H1 (cell line): Measurements from ENCODE around the gene NLGN4X. TPM values are rescaled to one million over a fixed set of nuclear protein-coding genes. Genes with fewer than 3 reads are reported as not detected.

Source experiments
- CTCF ChIA-PET: fragments of 300-600 bp; sonication (Branson Sonifier 250); formaldehyde crosslinking; loops from one replicate; lab custom pipeline; 2021; ENCODE audit not compliant: partially characterized antibody; lab: Charles Lee
- POLR2A ChIA-PET: fragments of 300-600 bp; sonication (Branson Sonifier 250); formaldehyde crosslinking; loops from one replicate; lab custom pipeline; 2021; ENCODE audit warnings: inconsistent platforms; ENCODE audit not compliant: partially characterized antibody; lab: Charles Lee
- DNase-seq, 2 experiments: peaks; one replicate each; pipeline versions ENCODE4 v3.0.0 to v3.0.0-alpha.2; 2010 to 2022; ENCODE audit warnings: low spot score in 2 of 2, low read depth in 1 of 2, mixed read lengths in 1 of 2
- FAIRE-seq: peaks from 2 replicates; lab custom pipeline; 2011; peaks lifted over from hg19 to GRCh38; lab: Jason Lieb, UNC
- H2AFZ ChIP-seq: 2 replicates; pipeline ENCODE4 v1.8.1; 2012; ENCODE audit warnings: low read length, inconsistent platforms
- H2AK5ac ChIP-seq: 2 replicates; pipeline ENCODE4 v1.6.1; 2013; ENCODE audit warnings: low read depth, low read length
- H2BK120ac ChIP-seq: replicated peaks from 2 replicates; pipeline ENCODE3; 2013; ENCODE audit warnings: low read depth, low read length, inconsistent platforms
- H2BK12ac ChIP-seq: 2 replicates; pipeline ENCODE4 v1.6.1; 2013; ENCODE audit warnings: low read depth, low read length
- H2BK15ac ChIP-seq: 2 replicates; pipeline ENCODE4 v1.6.1; 2013; ENCODE audit warnings: low read length
- H2BK20ac ChIP-seq: 2 replicates; pipeline ENCODE4 v1.6.1; 2013; ENCODE audit warnings: low read length
- H2BK5ac ChIP-seq: 2 replicates; pipeline ENCODE4 v1.6.1; 2013; ENCODE audit warnings: low read depth, low read length
- H3K14ac ChIP-seq: 2 replicates; pipeline ENCODE4 v1.6.1; 2013; ENCODE audit warnings: inconsistent platforms; ENCODE audit not compliant: insufficient read length
- H3K18ac ChIP-seq: 2 replicates; pipeline ENCODE4 v1.6.1; 2013; ENCODE audit warnings: low read length; ENCODE audit errors: extremely low read depth
- H3K23ac ChIP-seq: 2 replicates; pipeline ENCODE4 v1.6.1; 2013; ENCODE audit warnings: inconsistent platforms; ENCODE audit not compliant: insufficient read length
- H3K23me2 ChIP-seq: 2 replicates; pipeline ENCODE4 v1.6.1; 2013; ENCODE audit warnings: low read depth, low read length
- H3K27ac ChIP-seq: 2 replicates; pipeline ENCODE4 v1.6.1; 2011; ENCODE audit warnings: low read depth, low read length, inconsistent platforms
- H3K27me3 ChIP-seq, 4 experiments: replicated peaks in 1 of 4; 1 replicate in 1 of 4; 2 replicates in 3 of 4; pipeline versions ENCODE4 v1.6.1 to v1.8.1; 2011 to 2013; ENCODE audit warnings: low read length in 3 of 4, mild to moderate bottlenecking in 3 of 4, inconsistent platforms in 2 of 4, mixed read lengths in 2 of 4, moderate library complexity in 1 of 4; ENCODE audit not compliant: control insufficient read depth in 3 of 4, insufficient read depth in 3 of 4; ENCODE audit errors: extremely low read depth in 1 of 4
- H3K36me3 ChIP-seq, 4 experiments: 2 replicates each; pipeline versions ENCODE4 v1.6.1 to v1.8.1; 2011 to 2013; ENCODE audit warnings: mild to moderate bottlenecking in 4 of 4, low read length in 3 of 4, moderate library complexity in 2 of 4, control low read depth in 1 of 4, inconsistent platforms in 1 of 4; ENCODE audit not compliant: insufficient read depth in 4 of 4, control insufficient read depth in 2 of 4
- H3K4ac ChIP-seq: replicated peaks from 2 replicates; pipeline ENCODE3; 2013; ENCODE audit warnings: low read length, low read depth, mixed read lengths, inconsistent platforms; ENCODE audit not compliant: insufficient read length
- H3K4me1 ChIP-seq, 4 experiments: replicated peaks in 1 of 4; 1 replicate in 1 of 4; 2 replicates in 3 of 4; pipeline versions ENCODE4 v1.6.1 to v1.8.1; 2011 to 2013; ENCODE audit warnings: low read length in 3 of 4, inconsistent platforms in 2 of 4, mixed read lengths in 1 of 4; ENCODE audit not compliant: insufficient read depth in 4 of 4, control insufficient read depth in 3 of 4
- H3K4me2 ChIP-seq, 2 experiments: 2 replicates each; pipeline versions ENCODE4 v1.6.1 to v1.8.1; 2011 to 2013; ENCODE audit warnings: low read depth in 2 of 2, low read length in 2 of 2, control low read depth in 1 of 2, inconsistent platforms in 1 of 2, mild to moderate bottlenecking in 1 of 2; ENCODE audit not compliant: insufficient read depth in 1 of 2
- H3K4me3 ChIP-seq, 4 experiments: fragments of 200-600, 300-600 bp in 1 of 4; sonication (generic), shearing (Covaris generic), sonication (Bioruptor Twin) in 1 of 4; 2 replicates each; pipeline versions ENCODE4 v1.5.1 to v1.8.1; 2011 to 2016; ENCODE audit warnings: low read length in 4 of 4, low read depth in 3 of 4, control low read depth in 2 of 4, inconsistent platforms in 2 of 4, mild to moderate bottlenecking in 2 of 4, mixed read lengths in 1 of 4, moderate library complexity in 1 of 4; ENCODE audit not compliant: insufficient read depth in 2 of 4; ENCODE audit errors: extremely low read depth in 1 of 4
- H3K56ac ChIP-seq: replicated peaks from 2 replicates; pipeline ENCODE3; 2013; ENCODE audit warnings: low read depth, mild to moderate bottlenecking, mixed read lengths, low read length, inconsistent platforms; ENCODE audit not compliant: insufficient read length
- H3K79me1 ChIP-seq: 2 replicates; pipeline ENCODE4 v1.6.1; 2013; ENCODE audit warnings: low read depth, low read length, control low read depth
- H3K79me2 ChIP-seq, 2 experiments: 2 replicates each; pipeline versions ENCODE4 v1.6.1 to v1.8.1; 2012 to 2013; ENCODE audit warnings: low read length in 2 of 2, mild to moderate bottlenecking in 2 of 2, inconsistent platforms in 1 of 2; ENCODE audit not compliant: insufficient read depth in 2 of 2, control insufficient read depth in 1 of 2
- H3K9ac ChIP-seq, 4 experiments: replicated peaks in 1 of 4; 1 replicate in 1 of 4; 2 replicates in 3 of 4; pipeline versions ENCODE4 v1.6.1 to v1.8.1; 2011 to 2013; ENCODE audit warnings: low read depth in 3 of 4, low read length in 3 of 4, control low read depth in 2 of 4, mild to moderate bottlenecking in 2 of 4, moderate library complexity in 2 of 4, inconsistent platforms in 1 of 4; ENCODE audit errors: extremely low read depth in 1 of 4
- H3K9me3 ChIP-seq, 2 experiments: 2 replicates each; pipeline versions ENCODE4 v1.6.1 to v1.8.1; 2012 to 2013; ENCODE audit warnings: mild to moderate bottlenecking in 2 of 2, moderate library complexity in 2 of 2, control low read depth in 1 of 2, inconsistent platforms in 1 of 2, low read depth in 1 of 2, low read length in 1 of 2, mixed read lengths in 1 of 2; ENCODE audit not compliant: insufficient read depth in 2 of 2
- H4K20me1 ChIP-seq, 2 experiments: replicated peaks in 1 of 2; 2 replicates each; pipeline versions ENCODE3 to v1.8.1; 2011 to 2013; ENCODE audit warnings: inconsistent platforms in 2 of 2, low read length in 2 of 2, mild to moderate bottlenecking in 1 of 2; ENCODE audit not compliant: insufficient read depth in 2 of 2, control insufficient read depth in 1 of 2
- H4K5ac ChIP-seq: 2 replicates; pipeline ENCODE4 v1.6.1; 2013; ENCODE audit warnings: low read length, low read depth, mixed read lengths, inconsistent platforms; ENCODE audit not compliant: insufficient read length
- H4K8ac ChIP-seq: 2 replicates; pipeline ENCODE4 v1.8.0; 2013; ENCODE audit warnings: mild to moderate bottlenecking, moderate library complexity, low read length, inconsistent platforms; ENCODE audit not compliant: insufficient read depth; ENCODE audit errors: extremely low read depth
- H4K91ac ChIP-seq: replicated peaks from 2 replicates; pipeline ENCODE3; 2013; ENCODE audit warnings: low read length, mixed read lengths, inconsistent platforms; ENCODE audit not compliant: insufficient read length
- CTBP2 ChIP-seq: IDR thresholded peaks from 2 replicates; pipeline ENCODE4 v1.7.0; 2011; ENCODE audit warnings: borderline replicate concordance, mild to moderate bottlenecking, moderate library complexity, mixed read lengths, low read length; ENCODE audit not compliant: insufficient read depth, insufficient read length
- EZH2 ChIP-seq: fragments of 200-600 bp; sonication (generic); IDR thresholded peaks from 2 replicates; pipeline ENCODE4 v1.7.1; 2012; ENCODE audit warnings: low read depth, mild to moderate bottlenecking, moderate library complexity, low read length, inconsistent platforms; ENCODE audit not compliant: severe bottlenecking
- KDM4A ChIP-seq: IDR thresholded peaks from one replicate; pipeline ENCODE4 v1.7.1; 2012; ENCODE audit warnings: low read depth, mild to moderate bottlenecking, moderate library complexity, low read length, inconsistent platforms; ENCODE audit not compliant: severe bottlenecking
- POU5F1 ChIP-seq: IDR thresholded peaks from 2 replicates; pipeline ENCODE4 v1.6.1; 2011; ENCODE audit warnings: low read depth, mild to moderate bottlenecking, low read length, moderate library complexity
- TEAD4 ChIP-seq: IDR thresholded peaks from 2 replicates; pipeline ENCODE4 v1.6.1; 2012; ENCODE audit warnings: low read depth, low read length, inconsistent platforms, mixed read lengths
- WGBS, 2 experiments: shearing (Covaris generic) in 1 of 2; methylation state at CpG; one replicate each; pipeline versions ENCODE4 v1.1.6 to v1.1.7; 2013 to 2015; ENCODE audit warnings: low lambda C conversion rate in 2 of 2, mixed read lengths in 2 of 2, inconsistent platforms in 1 of 2, low coverage in 1 of 2, missing lambda C conversion rate in 1 of 2; ENCODE audit not compliant: insufficient replicate concordance in 2 of 2, insufficient coverage in 1 of 2, insufficient read length in 1 of 2; ENCODE audit errors: extremely low coverage in 1 of 2, missing lambda C conversion rate in 1 of 2; 5-methylcytosine and 5-hydroxymethylcytosine counted together
- polyA plus RNA-seq, 7 experiments: library from polyadenylated mRNA; depleted of rRNA in 3 of 7; stranded (reverse) in 5 of 7; unstranded in 2 of 7; fragments of >200 nt in 5 of 7; fragments of 200-250 nt in 2 of 7; gene quantifications; 1 replicate in 5 of 7; 2 replicates in 1 of 7; 4 replicates in 1 of 7; pipeline versions ENCODE4 v1.2.1 to v1.2.3, GENCODE V29; 2011 to 2013; ENCODE audit warnings: missing spikeins in 2 of 7, mixed read lengths in 2 of 7
- total RNA-seq: library from RNA; stranded (reverse); fragmentation: NEBNext Ultra II Directional; extraction: Animal tissue kit (Norgen Biotek cat#: 25700); gene quantifications from 2 replicates; pipeline ENCODE4 v1.2.1, GENCODE V29; 2021
- TF ChIP-seq, protein P1 (sequence below): IDR thresholded peaks from 2 replicates; pipeline ENCODE4 v1.6.1; 2012; ENCODE audit warnings: inconsistent platforms
- TF ChIP-seq, protein P2 (sequence below), 3 experiments: IDR thresholded peaks; 1 replicate in 2 of 3; 2 replicates in 1 of 3; pipeline versions ENCODE4 v1.5.1 to v1.6.1; 2011; ENCODE audit warnings: low read length in 3 of 3, mild to moderate bottlenecking in 3 of 3, inconsistent platforms in 2 of 3, low read depth in 1 of 3, moderate library complexity in 1 of 3; ENCODE audit not compliant: insufficient read depth in 1 of 3; ENCODE audit errors: control extremely low read depth in 1 of 3

The NLGN4X gene
- total and polyA plus RNA-seq, 2 of the 8 experiments (the other 6 are each of a cell fraction or from before 2014, with no cell fraction given) = 104 to 124 TPM

DNA sequence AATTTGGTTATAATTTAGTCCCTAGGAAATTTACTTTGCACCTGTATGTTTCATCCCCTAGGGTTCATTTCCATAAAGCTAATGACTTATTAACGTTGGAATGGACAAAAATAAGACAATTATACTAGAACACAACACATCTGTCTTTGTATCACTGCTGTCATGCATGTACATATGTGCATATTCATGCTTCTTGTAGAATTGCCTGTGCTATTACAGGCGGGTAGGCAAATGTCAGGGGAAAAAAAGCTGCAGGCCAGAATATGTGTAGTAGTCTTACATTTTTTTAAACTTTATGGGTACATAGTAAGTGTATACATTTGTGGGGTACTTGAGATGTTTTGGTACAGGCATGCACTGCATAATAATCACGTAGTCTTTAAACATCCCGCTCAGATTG is 209.6 kb downstream of the NLGN4X start:
- 96% methylated on average over 4 of the region's 4 CpGs; no CpG with 5 or more reads in 1 of the 2 experiments for WGBS, 2 experiments
- H3K36me3 ChIP-seq = no peaks in the 10 kb centered on the region
- H3K79me2 ChIP-seq = peaks cover under 1 to 94% of the 10 kb centered on the region in 2 experiments; a peak in 3 of 4 replicates
- ChIA-PET CTCF (no interaction called here), POLR2A (no interaction called here)
- H2AK5ac ChIP-seq = no peak overlapping the region
- H2BK15ac ChIP-seq = no peak overlapping the region
- DNase-seq (no peak), FAIRE-seq (no peak)
- H2BK20ac ChIP-seq = no peak overlapping the region
- TF ChIP-seq, protein P1, sequence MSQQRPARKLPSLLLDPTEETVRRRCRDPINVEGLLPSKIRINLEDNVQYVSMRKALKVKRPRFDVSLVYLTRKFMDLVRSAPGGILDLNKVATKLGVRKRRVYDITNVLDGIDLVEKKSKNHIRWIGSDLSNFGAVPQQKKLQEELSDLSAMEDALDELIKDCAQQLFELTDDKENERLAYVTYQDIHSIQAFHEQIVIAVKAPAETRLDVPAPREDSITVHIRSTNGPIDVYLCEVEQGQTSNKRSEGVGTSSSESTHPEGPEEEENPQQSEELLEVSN = no peak
- TF ChIP-seq KDM4A = no peak
- no peak for TF ChIP-seq TEAD4
- TF ChIP-seq, protein P2, sequence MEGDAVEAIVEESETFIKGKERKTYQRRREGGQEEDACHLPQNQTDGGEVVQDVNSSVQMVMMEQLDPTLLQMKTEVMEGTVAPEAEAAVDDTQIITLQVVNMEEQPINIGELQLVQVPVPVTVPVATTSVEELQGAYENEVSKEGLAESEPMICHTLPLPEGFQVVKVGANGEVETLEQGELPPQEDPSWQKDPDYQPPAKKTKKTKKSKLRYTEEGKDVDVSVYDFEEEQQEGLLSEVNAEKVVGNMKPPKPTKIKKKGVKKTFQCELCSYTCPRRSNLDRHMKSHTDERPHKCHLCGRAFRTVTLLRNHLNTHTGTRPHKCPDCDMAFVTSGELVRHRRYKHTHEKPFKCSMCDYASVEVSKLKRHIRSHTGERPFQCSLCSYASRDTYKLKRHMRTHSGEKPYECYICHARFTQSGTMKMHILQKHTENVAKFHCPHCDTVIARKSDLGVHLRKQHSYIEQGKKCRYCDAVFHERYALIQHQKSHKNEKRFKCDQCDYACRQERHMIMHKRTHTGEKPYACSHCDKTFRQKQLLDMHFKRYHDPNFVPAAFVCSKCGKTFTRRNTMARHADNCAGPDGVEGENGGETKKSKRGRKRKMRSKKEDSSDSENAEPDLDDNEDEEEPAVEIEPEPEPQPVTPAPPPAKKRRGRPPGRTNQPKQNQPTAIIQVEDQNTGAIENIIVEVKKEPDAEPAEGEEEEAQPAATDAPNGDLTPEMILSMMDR (IDR thresholded peaks at IDR 0.05; ENCODE audit: control extremely low read depth in 1 of 3, insufficient read depth in 1 of 3, low read depth in 1 of 3, low read length in 3 of 3) = no peak
- TF ChIP-seq POU5F1 = no peak
- TF ChIP-seq EZH2 = no peak
- no peak for TF ChIP-seq CTBP2
- H3K18ac ChIP-seq = no peak overlapping the region
- peaks cover 0 to 1% of the 10 kb centered on the region in 2 experiments for H4K20me1 ChIP-seq
- H3K14ac ChIP-seq = no peak overlapping the region
- no peak overlapping the region for H2AFZ ChIP-seq
- no peak overlapping the region for H3K4me2 ChIP-seq
- H3K23me2 ChIP-seq = no peaks in the 10 kb centered on the region
- no peak overlapping the region for H3K27ac ChIP-seq
- no peak overlapping the region for H4K8ac ChIP-seq
- H2BK12ac ChIP-seq = no peak overlapping the region
- H3K9me3 ChIP-seq = no peaks in the 10 kb centered on the region
- no peak overlapping the region for H3K23ac ChIP-seq
- H3K4ac ChIP-seq = no peak overlapping the region
- no peaks in the 10 kb centered on the region for H3K27me3 ChIP-seq
- H3K4me1 ChIP-seq = peaks cover 0 to 7% (median under 1%) of the 10 kb centered on the region in 4 experiments; a peak in 4 of 7 replicates
- no peak overlapping the region for H2BK120ac ChIP-seq
- no peak overlapping the region for H4K5ac ChIP-seq
- H3K79me1 ChIP-seq = no peaks in the 10 kb centered on the region; the same call in 1 of the 2 replicates
- no peak overlapping the region for H3K4me3 ChIP-seq
- H3K56ac ChIP-seq = no peak overlapping the region
- no peak overlapping the region for H3K9ac ChIP-seq
- no peak overlapping the region for H2BK5ac ChIP-seq
- H4K91ac ChIP-seq = no peak overlapping the region
